SU-DHL-6 (cell line): ENCODE results near the gene DOC2B.

Experiments
- CTCF ChIP-seq: fragments of 200-600 bp; sonication (generic); IDR thresholded peaks from one replicate; pipeline ENCODE4 v1.5.1; 2017; ENCODE audit warnings: antibody characterized with exemption, mild to moderate bottlenecking, low read length, moderate library complexity; ENCODE audit not compliant: insufficient read depth, poor library complexity, severe bottlenecking
- EZH2phosphoT487 ChIP-seq: fragments of 200-600 bp; sonication (generic), shearing (Covaris generic); conservative IDR thresholded peaks from 2 replicates; pipeline ENCODE4 v1.6.1; 2018; ENCODE audit warnings: mild to moderate bottlenecking, antibody characterized with exemption, low read length, moderate library complexity, mixed read lengths

GRCh38 chr17:200586-200985 lies 19.1 kb upstream of the DOC2B start:
- no peak for TF ChIP-seq EZH2phosphoT487
- TF ChIP-seq CTCF = no peak
